Ishikawa (cell line): ENCODE measurements around the gene GM2A.

Experiments used
- EGR1 ChIP-seq: IDR thresholded peaks from 2 replicates; pipeline ENCODE4 v1.6.1; 2012
- MAX ChIP-seq: IDR thresholded peaks from 2 replicates; pipeline ENCODE4 v1.6.1; 2012
- RAD21 ChIP-seq: IDR thresholded peaks from 2 replicates; pipeline ENCODE4 v1.6.1; 2012; ENCODE audit warnings: low read depth
- REST ChIP-seq: IDR thresholded peaks from 2 replicates; pipeline ENCODE4 v1.6.1; 2012; ENCODE audit warnings: low read depth, mild to moderate bottlenecking
- TAF1 ChIP-seq: IDR thresholded peaks from 2 replicates; pipeline ENCODE4 v1.6.1; 2012; ENCODE audit warnings: low read depth, mild to moderate bottlenecking
- TCF12 ChIP-seq: IDR thresholded peaks from 2 replicates; pipeline ENCODE4 v1.6.1; 2012; ENCODE audit warnings: low read depth

- TF ChIP-seq REST (no peak), TAF1 (no peak), MAX (no peak), EGR1 (no peak), RAD21 (no peak), TCF12 (no peak)
These were observed 18.3 kb upstream of the GM2A start for GRCh38 chr5:151234476-151235238.
